WTC11 (cell line): Measurements from ENCODE around the gene INAFM2. TPM values are rescaled to one million over a fixed set of nuclear protein-coding genes. Genes with fewer than 3 reads are reported as not detected.

ENCODE experiments used
- AFF4 ChIP-seq: sonication (generic); formaldehyde crosslinking; IDR thresholded peaks from 2 replicates; pipeline ENCODE4 v1.8.1; 2023; ENCODE audit warnings: mild to moderate bottlenecking, missing genetic modification reagents, borderline replicate concordance
- CREM ChIP-seq: sonication (generic); formaldehyde crosslinking; IDR thresholded peaks from 2 replicates; pipeline ENCODE4 v1.8.1; 2022; ENCODE audit warnings: mild to moderate bottlenecking, missing genetic modification reagents, moderate library complexity
- E2F4 ChIP-seq: sonication (generic); formaldehyde crosslinking; IDR thresholded peaks from 2 replicates; pipeline ENCODE4 v1.8.1; 2022; ENCODE audit warnings: low read depth, mild to moderate bottlenecking, moderate library complexity, missing genetic modification reagents, borderline replicate concordance
- FOXP1 ChIP-seq: sonication (generic); formaldehyde crosslinking; IDR thresholded peaks from 2 replicates; pipeline ENCODE4 v1.8.0; 2022; ENCODE audit warnings: missing genetic modification reagents, mild to moderate bottlenecking, moderate library complexity, borderline replicate concordance
- FOXP4 ChIP-seq: sonication (generic); formaldehyde crosslinking; IDR thresholded peaks from 2 replicates; pipeline ENCODE4 v1.8.0; 2022; ENCODE audit warnings: mild to moderate bottlenecking, missing genetic modification reagents
- GABPB1 ChIP-seq: sonication (generic); formaldehyde crosslinking; IDR thresholded peaks from 2 replicates; pipeline ENCODE4 v1.8.1; 2023; ENCODE audit warnings: mild to moderate bottlenecking, missing genetic modification reagents
- IRF2 ChIP-seq: sonication (generic); formaldehyde crosslinking; IDR thresholded peaks from 2 replicates; pipeline ENCODE4 v1.8.0; 2022; ENCODE audit warnings: low read depth, missing genetic modification reagents, borderline replicate concordance
- NFATC4 ChIP-seq: fragments of 250-450 bp; sonication (Bioruptor Pico); IDR thresholded peaks from 2 replicates; pipeline ENCODE4 v1.9.0; 2021; ENCODE audit warnings: mild to moderate bottlenecking
- NFE2L1 ChIP-seq: sonication (generic); formaldehyde crosslinking; IDR thresholded peaks from 2 replicates; pipeline ENCODE4 v1.8.1; 2023; ENCODE audit warnings: missing genetic modification reagents
- TEAD1 ChIP-seq: sonication (generic); formaldehyde crosslinking; IDR thresholded peaks from 2 replicates; pipeline ENCODE4 v1.8.0; 2022; ENCODE audit warnings: mild to moderate bottlenecking, missing genetic modification reagents
- ZBTB21 ChIP-seq: sonication (generic); formaldehyde crosslinking; IDR thresholded peaks from 2 replicates; pipeline ENCODE4 v1.8.1; 2023; ENCODE audit warnings: mild to moderate bottlenecking, missing genetic modification reagents, borderline replicate concordance
- ZBTB43 ChIP-seq: sonication (generic); formaldehyde crosslinking; IDR thresholded peaks from 2 replicates; pipeline ENCODE4 v1.8.1; 2023; ENCODE audit warnings: mild to moderate bottlenecking, missing genetic modification reagents
- ZNF138 ChIP-seq: sonication (generic); formaldehyde crosslinking; conservative IDR thresholded peaks from 2 replicates; pipeline ENCODE4 v1.8.1; 2022; ENCODE audit warnings: mild to moderate bottlenecking, moderate library complexity, missing genetic modification reagents
- ZNF219 ChIP-seq: sonication (generic); formaldehyde crosslinking; IDR thresholded peaks from 2 replicates; pipeline ENCODE4 v1.8.0; 2023; ENCODE audit warnings: missing genetic modification reagents, mild to moderate bottlenecking, borderline replicate concordance
- ZNF423 ChIP-seq: fragments of 250-450 bp; sonication (Bioruptor Pico); IDR thresholded peaks from 2 replicates; pipeline ENCODE4 v2.1.2; 2022; ENCODE audit warnings: mild to moderate bottlenecking, moderate library complexity
- total RNA-seq: library from RNA; stranded (reverse); gene quantifications from 3 replicates; pipeline ENCODE4 v1.2.3, GENCODE V29; 2021
- TF ChIP-seq, protein P1 (sequence below): fragments of 200-600 bp; IDR thresholded peaks from 2 replicates; pipeline ENCODE4 v1.8.0; 2022; ENCODE audit warnings: antibody characterized with exemption
- TF ChIP-seq, protein P2 (sequence below): sonication (generic); formaldehyde crosslinking; IDR thresholded peaks from 2 replicates; pipeline ENCODE4 v1.8.0; 2023; ENCODE audit warnings: missing genetic modification reagents, mild to moderate bottlenecking, borderline replicate concordance
- TF ChIP-seq, protein P3 (sequence below): sonication (generic); formaldehyde crosslinking; IDR thresholded peaks from 2 replicates; pipeline ENCODE4 v1.8.0; 2022; ENCODE audit warnings: mild to moderate bottlenecking, missing genetic modification reagents
- TF ChIP-seq, protein P4 (sequence below): sonication (generic); formaldehyde crosslinking; IDR thresholded peaks from 2 replicates; pipeline ENCODE4 v1.8.1; 2023; ENCODE audit warnings: mild to moderate bottlenecking, missing genetic modification reagents, moderate library complexity

INAFM2 gene
- total RNA-seq, 1 experiment from 2014 or later, result 34.2 TPM

DNA sequence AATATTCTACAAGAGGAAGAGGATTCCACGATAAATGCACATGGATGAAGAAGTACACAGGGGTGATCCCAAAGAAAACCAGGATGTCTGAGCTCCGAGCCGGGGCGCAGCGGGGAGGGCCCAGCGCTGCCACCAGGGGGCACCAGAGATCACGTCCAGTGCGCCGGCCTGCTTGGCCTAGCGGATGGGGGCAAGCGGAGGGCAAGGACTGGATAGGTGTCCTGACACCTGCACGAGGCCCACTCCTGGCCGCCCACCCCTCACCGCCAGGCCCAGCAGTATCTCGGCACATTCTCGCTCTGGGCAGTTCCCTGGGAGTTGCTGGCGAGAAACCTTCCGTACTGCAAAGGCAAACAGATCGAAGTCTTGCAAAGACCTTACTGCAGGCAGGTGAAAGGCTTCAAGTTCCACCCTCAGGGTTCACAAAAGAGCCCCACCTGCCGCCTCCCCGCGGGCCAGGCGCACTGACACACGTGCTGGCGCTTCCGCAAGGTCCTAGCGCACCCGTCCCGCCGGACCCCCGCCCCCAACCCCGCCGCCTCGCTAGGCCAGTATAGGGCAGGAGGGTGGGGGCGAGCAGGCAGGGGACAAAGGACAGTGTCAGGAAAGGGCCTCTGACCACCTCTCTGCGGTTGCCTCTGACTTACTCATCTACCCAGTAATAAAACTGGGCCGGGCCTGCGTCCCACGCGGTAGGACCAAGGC, 43.9 kb upstream of the INAFM2 start (continued):
- TF ChIP-seq, protein P1, sequence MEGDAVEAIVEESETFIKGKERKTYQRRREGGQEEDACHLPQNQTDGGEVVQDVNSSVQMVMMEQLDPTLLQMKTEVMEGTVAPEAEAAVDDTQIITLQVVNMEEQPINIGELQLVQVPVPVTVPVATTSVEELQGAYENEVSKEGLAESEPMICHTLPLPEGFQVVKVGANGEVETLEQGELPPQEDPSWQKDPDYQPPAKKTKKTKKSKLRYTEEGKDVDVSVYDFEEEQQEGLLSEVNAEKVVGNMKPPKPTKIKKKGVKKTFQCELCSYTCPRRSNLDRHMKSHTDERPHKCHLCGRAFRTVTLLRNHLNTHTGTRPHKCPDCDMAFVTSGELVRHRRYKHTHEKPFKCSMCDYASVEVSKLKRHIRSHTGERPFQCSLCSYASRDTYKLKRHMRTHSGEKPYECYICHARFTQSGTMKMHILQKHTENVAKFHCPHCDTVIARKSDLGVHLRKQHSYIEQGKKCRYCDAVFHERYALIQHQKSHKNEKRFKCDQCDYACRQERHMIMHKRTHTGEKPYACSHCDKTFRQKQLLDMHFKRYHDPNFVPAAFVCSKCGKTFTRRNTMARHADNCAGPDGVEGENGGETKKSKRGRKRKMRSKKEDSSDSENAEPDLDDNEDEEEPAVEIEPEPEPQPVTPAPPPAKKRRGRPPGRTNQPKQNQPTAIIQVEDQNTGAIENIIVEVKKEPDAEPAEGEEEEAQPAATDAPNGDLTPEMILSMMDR, result peak; percentile 95
- TF ChIP-seq, protein P2, sequence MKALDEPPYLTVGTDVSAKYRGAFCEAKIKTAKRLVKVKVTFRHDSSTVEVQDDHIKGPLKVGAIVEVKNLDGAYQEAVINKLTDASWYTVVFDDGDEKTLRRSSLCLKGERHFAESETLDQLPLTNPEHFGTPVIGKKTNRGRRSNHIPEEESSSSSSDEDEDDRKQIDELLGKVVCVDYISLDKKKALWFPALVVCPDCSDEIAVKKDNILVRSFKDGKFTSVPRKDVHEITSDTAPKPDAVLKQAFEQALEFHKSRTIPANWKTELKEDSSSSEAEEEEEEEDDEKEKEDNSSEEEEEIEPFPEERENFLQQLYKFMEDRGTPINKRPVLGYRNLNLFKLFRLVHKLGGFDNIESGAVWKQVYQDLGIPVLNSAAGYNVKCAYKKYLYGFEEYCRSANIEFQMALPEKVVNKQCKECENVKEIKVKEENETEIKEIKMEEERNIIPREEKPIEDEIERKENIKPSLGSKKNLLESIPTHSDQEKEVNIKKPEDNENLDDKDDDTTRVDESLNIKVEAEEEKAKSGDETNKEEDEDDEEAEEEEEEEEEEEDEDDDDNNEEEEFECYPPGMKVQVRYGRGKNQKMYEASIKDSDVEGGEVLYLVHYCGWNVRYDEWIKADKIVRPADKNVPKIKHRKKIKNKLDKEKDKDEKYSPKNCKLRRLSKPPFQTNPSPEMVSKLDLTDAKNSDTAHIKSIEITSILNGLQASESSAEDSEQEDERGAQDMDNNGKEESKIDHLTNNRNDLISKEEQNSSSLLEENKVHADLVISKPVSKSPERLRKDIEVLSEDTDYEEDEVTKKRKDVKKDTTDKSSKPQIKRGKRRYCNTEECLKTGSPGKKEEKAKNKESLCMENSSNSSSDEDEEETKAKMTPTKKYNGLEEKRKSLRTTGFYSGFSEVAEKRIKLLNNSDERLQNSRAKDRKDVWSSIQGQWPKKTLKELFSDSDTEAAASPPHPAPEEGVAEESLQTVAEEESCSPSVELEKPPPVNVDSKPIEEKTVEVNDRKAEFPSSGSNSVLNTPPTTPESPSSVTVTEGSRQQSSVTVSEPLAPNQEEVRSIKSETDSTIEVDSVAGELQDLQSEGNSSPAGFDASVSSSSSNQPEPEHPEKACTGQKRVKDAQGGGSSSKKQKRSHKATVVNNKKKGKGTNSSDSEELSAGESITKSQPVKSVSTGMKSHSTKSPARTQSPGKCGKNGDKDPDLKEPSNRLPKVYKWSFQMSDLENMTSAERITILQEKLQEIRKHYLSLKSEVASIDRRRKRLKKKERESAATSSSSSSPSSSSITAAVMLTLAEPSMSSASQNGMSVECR, result peak; percentile 95
- TF ChIP-seq FOXP1, result peak; percentile 89; the same call in 1 of the 2 replicates
- no peak for TF ChIP-seq E2F4 (CRISPR knock-in tag)
- TF ChIP-seq, protein P3, sequence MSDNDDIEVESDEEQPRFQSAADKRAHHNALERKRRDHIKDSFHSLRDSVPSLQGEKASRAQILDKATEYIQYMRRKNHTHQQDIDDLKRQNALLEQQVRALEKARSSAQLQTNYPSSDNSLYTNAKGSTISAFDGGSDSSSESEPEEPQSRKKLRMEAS (CRISPR knock-in tag), result peak; percentile 97
- peak; percentile 92; the same call in 1 of the 2 replicates for TF ChIP-seq AFF4 (CRISPR knock-in tag)
- peak; percentile 78; the same call in 1 of the 2 replicates for TF ChIP-seq ZBTB43
- no peak for TF ChIP-seq IRF2 (CRISPR knock-in tag)
- no peak for TF ChIP-seq NFATC4 (CRISPR knock-in tag)
- 0 out of 2 replicates have a peak, but pooled peaks have one; percentile 36 for TF ChIP-seq ZNF138
- no peak for TF ChIP-seq ZNF219 (CRISPR knock-in tag)
- TF ChIP-seq ZNF423 (CRISPR knock-in tag), result no peak
- TF ChIP-seq GABPB1 (CRISPR knock-in tag), result no peak
- TF ChIP-seq ZBTB21 (CRISPR knock-in tag), result peak; percentile 79; the same call in 1 of the 2 replicates
- TF ChIP-seq NFE2L1 (CRISPR knock-in tag), result peak; percentile 67; the same call in 1 of the 2 replicates
- TF ChIP-seq, protein P4, sequence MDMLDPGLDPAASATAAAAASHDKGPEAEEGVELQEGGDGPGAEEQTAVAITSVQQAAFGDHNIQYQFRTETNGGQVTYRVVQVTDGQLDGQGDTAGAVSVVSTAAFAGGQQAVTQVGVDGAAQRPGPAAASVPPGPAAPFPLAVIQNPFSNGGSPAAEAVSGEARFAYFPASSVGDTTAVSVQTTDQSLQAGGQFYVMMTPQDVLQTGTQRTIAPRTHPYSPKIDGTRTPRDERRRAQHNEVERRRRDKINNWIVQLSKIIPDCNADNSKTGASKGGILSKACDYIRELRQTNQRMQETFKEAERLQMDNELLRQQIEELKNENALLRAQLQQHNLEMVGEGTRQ (CRISPR knock-in tag), result peak; percentile 71
- TF ChIP-seq TEAD1 (CRISPR knock-in tag), result peak; percentile 79
- TF ChIP-seq FOXP4 (CRISPR knock-in tag), result peak; percentile 76; the same call in 1 of the 2 replicates
- peak; percentile 47; the same call in 1 of the 2 replicates for TF ChIP-seq CREM
